HL-60/S4 treated with phorbol 12-myristate 13-acetate at 8.2 ng/mL for 4 days and 3 days (cell line): ENCODE data around the gene MTMR2.
"Not testable (repeated sequence)": the region's sequence is repeated elsewhere in the genome, so short reads cannot be mapped to it uniquely, and the experiment has no call there.

Experiments
- in situ Hi-C: fragments of 300-500 bp; cut with MboI; formaldehyde crosslinking; loops from 2 replicates; pipeline ENCODE4 v1.15.0; 2022; ENCODE audit warnings: low sequenced_read_pairs

Gene MTMR2

DNA sequence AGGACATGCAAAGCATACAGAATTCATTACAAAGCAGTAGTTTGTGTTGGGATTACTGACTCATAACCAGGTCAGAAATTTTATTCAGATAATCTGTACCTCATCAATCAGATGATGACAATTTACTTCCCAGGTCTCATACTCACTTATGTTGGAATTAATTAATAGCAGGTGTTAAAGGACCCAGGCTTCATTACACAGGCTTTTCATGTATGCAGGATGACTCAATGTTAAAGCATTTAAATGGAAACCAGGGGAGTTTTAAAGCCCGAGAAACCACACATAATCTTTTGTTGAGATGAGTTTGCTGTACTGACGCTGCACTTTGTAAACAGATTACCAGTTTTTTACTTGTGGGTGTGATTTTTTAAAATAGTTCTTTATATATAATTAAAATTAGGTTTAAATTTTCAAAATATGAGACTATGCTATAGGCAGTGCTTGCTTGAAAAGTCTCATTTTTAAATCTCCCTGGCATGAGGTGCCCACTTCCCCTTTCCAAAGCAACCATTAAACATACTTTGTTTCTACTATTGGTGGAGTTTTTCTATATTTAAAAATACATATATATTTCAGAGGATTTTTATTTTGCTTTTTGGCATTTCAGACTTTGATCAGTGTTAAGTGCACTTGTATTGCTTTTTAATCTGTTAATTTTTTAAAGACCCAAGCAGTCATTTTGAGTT is 92.6 kb downstream of the MTMR2 start:
- in situ Hi-C loops = loop anchor here (25.0 kb wide), 1 partner anchor 556 kb away; the partner anchor contains the start of genes CCDC82 and JRKL

GRCh38 chr11:95829580-95830259 is 94.2 kb downstream of the MTMR2 start:
- in situ Hi-C loops = loop anchor here (25.0 kb wide), 1 partner anchor 558 kb away; the partner anchor contains the start of genes CCDC82 and JRKL

GRCh38 chr11:95827696-95828095 is 96.2 kb downstream of the MTMR2 start:
- in situ Hi-C loops = loop anchor here (25.0 kb wide), 1 partner anchor 560 kb away; the partner anchor contains the start of genes CCDC82 and JRKL

- in situ Hi-C loops = no loop called here
Measured at GRCh38 chr11:95821640-95822039, 102.3 kb downstream of the MTMR2 start.

GRCh38 chr11:95816037-95816436 is 107.9 kb downstream of the MTMR2 start:
- in situ Hi-C loops = no loop called here

GRCh38 chr11:95811052-95811451 is 112.9 kb downstream of the MTMR2 start:
- in situ Hi-C loops = not testable (repeated sequence)

DNA sequence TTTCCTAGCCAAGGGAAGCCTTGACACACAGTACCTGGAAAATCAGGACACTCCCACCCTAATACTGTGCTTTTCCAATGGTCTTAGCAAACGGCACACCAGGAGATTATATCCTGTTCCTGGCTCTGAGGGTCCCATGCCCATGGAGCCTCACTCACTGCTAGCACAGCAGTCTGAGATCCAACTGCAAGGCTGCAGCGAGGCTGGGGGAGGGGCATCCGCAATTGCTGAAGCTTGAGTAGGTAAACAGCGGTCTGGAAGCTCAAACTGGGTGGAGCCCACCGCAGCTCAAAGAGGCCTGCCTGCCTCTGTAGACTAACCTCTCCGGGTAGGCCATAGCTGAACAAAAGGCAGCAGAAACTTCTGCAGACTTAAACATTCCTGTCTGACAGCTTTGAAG is 117.4 kb downstream of the MTMR2 start:
- in situ Hi-C loops = not testable (repeated sequence)

GRCh38 chr11:95805869-95806268 is 118.0 kb downstream of the MTMR2 start:
- in situ Hi-C loops = no loop called here

DNA sequence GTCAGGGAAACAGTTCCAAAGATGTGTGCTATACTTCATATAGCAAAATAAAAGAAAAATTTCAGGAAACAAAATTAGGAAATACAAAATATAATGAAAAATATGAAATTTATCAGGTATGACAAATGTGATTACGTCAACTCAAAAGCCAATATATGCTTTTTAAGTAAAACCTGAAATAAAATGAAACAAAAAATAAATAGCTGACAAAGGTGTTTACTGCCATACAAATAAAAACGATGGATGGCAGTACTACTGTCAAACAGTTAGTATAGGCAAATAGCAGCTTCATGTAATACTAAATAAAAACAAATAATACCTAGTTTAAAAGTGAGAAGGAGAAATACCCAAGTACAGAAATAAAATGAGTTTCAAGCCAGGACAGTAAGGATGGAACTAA is 119.9 kb downstream of the MTMR2 start:
- in situ Hi-C loops = no loop called here

- in situ Hi-C loops = no loop called here
Measured at GRCh38 chr11:95802806-95803205, 121.1 kb downstream of the MTMR2 start.

- in situ Hi-C loops = no loop called here
Measured at GRCh38 chr11:95800438-95800837, 123.5 kb downstream of the MTMR2 start.

GRCh38 chr11:95799546-95799945 is 124.4 kb downstream of the MTMR2 start:
- in situ Hi-C loops = no loop called here

DNA sequence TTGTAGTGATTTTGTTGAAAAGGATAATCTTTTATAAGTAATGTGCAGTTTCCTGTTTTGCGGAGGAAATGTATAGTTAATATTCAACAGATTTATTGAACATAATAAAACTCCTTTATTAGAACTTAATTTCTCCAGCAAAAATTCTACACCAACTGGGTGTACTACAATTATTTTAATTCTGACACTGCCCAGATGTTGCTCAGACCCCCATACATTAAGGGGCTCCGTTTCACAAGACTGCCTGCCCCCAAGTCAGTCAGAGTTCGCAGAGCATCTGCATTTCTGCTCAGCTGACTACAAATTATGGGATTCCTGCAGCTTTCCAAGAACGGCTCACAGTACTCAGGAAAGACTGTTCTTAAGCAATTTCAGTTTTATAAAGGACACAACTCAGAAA is 127.4 kb downstream of the MTMR2 start:
- in situ Hi-C loops = no loop called here

DNA sequence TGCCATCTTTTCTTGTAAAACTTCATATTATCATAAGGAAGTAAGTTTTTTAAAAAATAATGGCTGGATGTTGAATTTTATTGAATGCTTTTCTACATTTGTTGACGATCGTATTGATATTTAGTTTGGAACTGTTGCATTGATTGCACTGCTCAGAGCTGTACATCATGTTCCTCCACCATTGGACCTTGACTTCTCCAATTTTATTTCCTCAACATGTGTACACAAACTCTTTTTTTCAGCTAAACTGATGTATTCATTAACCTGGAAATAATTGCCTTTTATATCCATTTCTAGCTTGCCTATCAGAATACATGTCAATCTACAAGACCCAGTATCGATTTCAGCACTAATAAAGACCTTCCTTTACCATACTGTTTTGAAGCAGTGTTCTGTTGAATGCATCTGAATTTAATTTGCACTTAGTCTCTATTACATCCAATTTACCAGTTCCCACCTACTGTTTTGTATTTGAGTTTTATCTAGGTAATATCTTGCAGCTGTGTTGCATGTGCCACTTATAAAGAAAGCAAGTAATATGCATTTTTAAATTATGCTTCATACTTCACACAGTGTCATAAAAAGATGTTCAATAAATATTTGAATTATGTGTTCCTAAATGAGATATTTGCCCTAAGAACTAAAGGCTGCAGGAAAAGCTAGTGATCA is 128.1 kb downstream of the MTMR2 start:
- in situ Hi-C loops = no loop called here

DNA sequence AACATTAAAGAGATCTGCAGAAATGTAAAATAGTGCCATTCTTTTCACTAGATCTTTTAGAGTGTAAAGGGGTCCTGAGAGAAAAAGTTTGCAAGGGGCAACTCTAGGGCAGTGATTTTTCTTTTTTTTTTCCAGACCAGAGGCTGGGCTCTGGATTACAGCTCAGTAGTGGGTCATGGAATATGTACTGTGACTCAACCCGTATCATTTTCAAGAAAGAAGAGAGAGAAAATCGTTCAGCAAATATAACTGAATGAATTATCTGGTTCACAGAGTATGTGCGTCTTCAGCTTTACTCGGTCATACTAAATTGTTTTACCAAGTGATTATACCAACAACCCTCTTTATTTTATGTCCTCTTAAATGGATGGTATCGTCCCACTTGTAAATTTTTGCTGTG is 129.8 kb downstream of the MTMR2 start:
- in situ Hi-C loops = no loop called here

DNA sequence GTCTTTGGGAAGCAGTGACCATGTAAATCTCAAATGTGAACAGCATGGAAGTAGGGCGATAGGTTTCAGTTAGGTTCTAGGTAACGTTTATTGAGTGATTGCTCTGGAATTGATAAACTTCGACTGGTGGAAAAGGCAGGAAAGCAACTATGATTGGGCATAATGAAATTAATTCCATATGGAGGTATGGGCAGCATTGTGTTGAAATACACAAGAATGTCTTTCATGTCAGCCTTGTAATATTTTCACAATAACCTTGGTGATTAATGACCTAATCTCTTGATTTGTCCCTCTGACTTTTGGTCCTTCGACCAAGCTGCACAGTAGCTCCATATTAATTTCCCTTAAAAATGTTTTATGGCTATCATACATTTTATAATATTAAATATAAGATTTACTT is 130.8 kb downstream of the MTMR2 start:
- in situ Hi-C loops = no loop called here

GRCh38 chr11:95792700-95793099 is 131.2 kb downstream of the MTMR2 start:
- in situ Hi-C loops = no loop called here

DNA sequence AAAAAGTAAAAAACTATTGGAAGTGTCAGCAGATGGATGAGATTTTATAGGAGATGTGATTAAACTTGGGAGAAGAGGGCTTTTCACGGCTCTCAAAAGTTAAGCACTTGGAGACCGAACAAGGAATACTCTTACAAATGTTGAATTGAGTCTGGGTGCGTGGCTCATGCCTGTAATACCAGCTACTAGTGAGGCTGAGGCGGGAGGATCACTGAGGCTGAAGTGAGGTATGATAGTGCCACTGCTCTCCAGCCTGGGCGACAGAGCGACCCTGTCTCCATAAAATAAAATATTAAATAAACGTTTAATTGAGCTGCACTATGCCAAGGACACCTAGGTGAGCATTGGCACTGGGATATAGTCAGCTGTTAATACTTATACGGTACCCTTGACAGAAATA is 131.7 kb downstream of the MTMR2 start:
- in situ Hi-C loops = no loop called here

DNA sequence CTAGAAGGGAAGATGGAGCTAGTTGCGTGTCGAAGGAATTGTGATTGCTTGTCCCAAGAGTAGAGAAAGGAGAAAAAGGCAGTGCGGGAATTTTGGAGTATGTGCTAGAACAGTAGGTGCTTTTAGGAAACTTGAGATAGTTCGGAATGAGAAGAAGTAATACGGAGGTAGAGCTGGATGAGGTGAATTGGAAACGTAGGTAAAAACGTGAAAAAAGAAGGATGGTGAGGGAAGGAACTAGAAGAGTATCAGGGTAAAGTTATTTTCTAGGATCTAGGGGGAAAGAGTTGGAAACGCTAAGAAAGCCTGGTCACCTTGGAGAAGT is 132.2 kb downstream of the MTMR2 start:
- in situ Hi-C loops = no loop called here

- in situ Hi-C loops = no loop called here
Measured at GRCh38 chr11:95790933-95791708, 132.8 kb downstream of the MTMR2 start.
